SKM-1 treated with dmso at 0.1 percent for 144 hours (cell line): Measurements from ENCODE around the gene HDAC9.
A peak's percentile ranks its signal among the peaks of the same experiment; 100 is the strongest.

Experiments
- DNase-seq: peaks from one replicate; lab custom pipeline; 2025; ENCODE audit not compliant: unreplicated experiment; lab: John Stamatoyannopoulos, UW

The HDAC9 gene

GRCh38 chr7:18495412-18496340, at the start of gene HDAC9:
TSS of gene HDAC9 (plus strand) at chr7:18495749. CDS start at chr7:18496303, 554 bp downstream.
- DNase-seq = peak; percentile 30

- no peak for DNase-seq
Measured at GRCh38 chr7:18445916-18446520, 49.5 kb upstream of the HDAC9 start.

DNA sequence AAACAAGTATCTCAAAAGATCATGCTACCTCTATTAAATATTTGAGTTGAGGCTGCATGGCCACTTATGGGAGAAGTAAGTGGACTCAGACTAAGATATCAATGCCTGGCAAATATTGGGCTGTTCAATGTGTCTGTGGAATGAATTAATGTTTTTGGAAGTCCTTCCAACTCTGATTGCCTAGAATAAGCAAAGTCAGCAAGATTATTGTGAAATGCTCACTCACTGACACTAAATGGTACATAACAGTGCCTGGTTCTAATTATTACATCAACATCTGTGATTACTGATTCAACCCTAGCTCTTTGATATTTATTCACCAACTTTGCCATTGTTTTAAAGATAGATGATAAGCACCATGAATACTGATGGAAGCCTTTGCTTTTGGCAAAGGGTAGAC, 45.5 kb upstream of the HDAC9 start:
- no peak for DNase-seq

- DNase-seq = no peak
Measured at GRCh38 chr7:18455606-18456005, 39.9 kb upstream of the HDAC9 start.

GRCh38 chr7:18457832-18458231, 37.7 kb upstream of the HDAC9 start:
- DNase-seq = no peak

DNA sequence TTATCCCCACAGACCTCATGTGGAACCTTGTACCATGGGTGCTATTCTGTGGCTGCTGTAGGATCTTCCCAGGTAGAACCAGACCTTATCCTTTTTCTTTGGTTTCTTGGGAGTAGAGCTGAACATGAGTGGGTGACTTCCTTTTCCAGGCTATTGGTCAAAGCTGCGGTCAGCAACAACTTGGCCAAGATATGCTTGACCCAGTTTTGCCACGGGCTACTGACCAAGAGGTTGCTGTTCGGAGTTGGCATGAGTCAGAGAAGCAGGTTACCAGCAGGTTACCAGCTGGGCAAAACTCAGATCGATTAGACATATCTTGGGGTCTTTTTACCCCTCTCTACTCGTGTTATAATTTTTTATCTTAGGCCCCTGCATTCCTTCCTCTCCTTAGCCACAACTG, 36.7 kb upstream of the HDAC9 start:
- DNase-seq = no peak

DNA sequence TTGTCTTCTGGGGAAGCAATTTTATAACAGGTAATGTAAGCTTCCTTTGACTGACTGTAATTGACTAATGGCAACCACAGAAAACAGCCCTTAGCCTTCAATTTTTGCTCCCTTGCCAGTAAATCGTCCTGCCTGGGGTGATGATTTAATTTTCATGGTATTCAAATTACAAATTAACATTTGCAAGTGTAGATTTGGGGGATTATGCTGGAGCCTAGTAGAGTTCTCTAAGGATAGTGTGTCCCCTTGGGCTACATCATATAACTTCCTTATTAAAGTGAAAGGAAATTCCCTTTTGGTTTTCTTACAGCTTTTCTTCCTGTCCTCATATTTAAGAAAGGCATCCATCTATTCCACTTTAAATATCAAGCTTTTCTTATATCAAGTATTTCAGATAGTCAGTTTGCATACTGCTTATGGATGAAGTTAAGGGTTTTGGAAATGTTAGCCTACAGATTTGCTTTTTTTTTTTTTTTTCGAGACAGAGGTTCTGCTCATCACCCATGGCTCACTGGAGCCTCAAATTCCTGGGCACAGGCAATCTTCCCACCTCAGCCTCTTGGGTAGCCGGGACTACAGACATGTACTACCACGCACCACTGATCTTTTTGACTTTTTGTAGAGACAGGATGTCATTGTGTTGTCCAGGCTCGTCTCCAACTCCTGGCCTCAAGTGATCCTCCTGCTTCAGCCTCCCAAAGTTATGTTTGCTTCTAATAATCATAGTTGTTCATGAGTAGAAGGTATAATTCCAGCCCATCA, 35.9 kb upstream of the HDAC9 start:
- DNase-seq = no peak

GRCh38 chr7:18461785-18462467, 33.6 kb upstream of the HDAC9 start:
- DNase-seq = no peak

DNA sequence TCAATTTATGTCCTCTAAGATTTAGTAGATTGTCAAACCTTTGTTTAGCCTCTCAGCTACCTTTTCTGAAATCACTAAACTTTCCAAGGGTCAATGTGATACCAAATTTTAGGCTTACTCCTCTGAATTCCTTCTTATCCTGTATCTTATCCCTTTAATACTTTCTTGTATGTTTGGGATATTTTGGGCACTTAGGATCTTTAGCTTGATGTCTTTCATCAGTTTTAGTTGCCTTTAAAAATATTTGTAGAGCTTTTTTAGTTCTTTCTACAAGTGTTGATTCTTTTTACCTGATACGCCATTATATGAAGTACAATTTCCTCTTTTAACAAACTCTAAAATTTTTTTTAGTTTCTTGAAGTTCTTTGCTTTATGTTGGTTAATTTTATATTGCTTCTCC, 30.7 kb upstream of the HDAC9 start:
- no peak for DNase-seq

GRCh38 chr7:18467011-18467410, 28.5 kb upstream of the HDAC9 start:
- no peak for DNase-seq

GRCh38 chr7:18468795-18469194, 26.8 kb upstream of the HDAC9 start:
- no peak for DNase-seq

DNA sequence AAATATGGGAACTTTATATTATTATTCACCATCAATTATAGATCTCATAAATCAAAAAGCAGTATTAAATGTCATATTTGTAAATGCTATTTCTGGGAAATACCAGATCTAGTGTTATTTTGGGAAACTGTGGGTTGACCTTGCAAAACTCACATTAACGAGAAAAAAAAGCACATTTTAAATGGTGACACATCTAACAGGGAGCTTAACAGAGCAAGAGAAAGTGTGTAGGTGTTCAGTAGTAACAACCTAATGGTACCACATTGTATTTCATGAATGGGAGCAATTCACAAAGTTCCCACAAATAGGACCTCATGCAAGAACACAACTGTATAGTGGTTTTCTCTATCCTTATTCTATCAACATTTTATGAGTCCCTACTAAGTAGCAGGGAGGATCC, 26.2 kb upstream of the HDAC9 start:
- DNase-seq = no peak

DNA sequence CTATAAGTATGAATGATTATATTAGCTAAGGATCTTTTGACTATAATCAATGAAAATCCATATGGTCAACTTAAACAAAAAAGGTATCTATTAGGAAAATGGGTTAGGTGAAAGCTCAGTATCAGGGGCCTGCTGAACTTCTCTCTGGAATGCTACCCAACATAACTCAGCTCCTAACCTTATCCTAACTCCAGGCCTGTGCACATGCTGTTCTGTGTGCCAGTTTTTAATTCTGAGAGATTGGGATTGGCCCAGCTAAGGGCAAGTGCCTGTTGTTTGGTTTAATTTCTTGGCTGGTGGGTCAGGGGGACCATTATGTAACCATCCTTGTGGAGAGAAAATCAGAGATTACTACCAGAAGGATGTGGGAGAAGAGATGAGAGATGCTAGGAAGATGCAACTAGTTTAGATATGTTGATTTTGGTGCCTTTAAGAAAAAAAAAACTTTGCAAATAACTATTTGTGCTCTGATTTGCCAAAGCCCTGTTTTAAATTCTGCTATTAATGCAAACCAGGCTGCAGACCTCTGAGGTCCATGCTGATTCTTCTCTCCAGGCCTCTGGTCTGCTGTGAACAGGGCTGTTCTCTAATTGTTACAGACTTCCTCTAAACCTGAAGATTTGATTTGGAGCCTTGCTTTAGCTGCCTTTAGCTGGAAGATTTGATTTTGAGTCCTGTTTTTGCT, 23.9 kb upstream of the HDAC9 start:
- DNase-seq = no peak

DNA sequence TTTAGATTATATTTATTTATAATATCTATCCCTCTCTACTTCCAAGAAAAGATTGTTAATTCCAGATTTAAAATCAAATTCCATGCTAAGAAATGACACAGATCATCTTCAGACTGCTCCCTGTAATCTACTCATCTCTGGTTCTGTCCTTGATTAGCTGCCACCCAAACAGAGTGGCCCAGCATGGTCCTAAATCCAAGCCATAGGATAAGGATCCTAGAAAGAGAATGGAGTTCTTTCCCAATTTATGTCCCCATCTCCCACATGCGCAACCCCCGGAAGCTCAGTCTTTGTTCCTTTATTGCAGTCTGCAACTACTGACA, 23.4 kb upstream of the HDAC9 start:
- no peak for DNase-seq

DNA sequence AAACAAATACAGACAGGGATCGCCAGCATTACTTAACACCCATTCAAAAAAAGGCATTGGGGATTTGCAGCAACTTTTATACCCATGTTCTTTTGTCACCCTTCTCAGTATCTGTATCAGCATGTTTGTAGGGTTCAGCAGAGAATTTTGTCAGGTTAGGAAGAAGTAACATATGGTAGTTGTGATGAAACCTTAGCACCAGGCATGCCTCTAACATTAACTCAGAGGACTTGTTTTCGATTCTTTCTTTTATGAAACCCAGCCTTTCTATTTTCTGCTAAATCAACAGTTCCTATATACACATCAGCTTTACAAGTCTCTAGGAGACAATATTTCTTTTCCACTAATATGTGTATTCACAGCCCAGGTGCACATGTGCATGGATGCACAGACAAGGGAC, 22.4 kb upstream of the HDAC9 start:
- DNase-seq = no peak

- DNase-seq = no peak
Measured at GRCh38 chr7:18474944-18475343, 20.6 kb upstream of the HDAC9 start.

DNA sequence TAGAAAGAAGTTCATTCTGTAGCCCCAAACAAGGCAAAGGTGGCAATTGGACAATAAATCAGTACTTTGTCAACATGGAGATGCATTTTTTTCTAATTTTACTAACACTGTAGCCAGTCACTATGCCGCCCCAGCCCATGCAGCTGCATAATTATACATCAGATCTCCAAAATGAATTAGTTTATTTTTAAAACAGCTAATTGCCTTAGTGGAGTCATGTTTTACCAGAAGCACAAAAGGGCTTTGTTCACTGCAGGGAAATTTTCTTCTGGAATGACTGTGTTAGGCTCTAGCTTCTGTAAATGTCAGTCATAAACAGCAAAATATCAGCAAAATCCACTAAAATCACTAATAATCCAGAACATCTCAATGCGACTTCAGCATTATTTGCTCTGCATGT, 20.1 kb upstream of the HDAC9 start:
- DNase-seq = no peak

DNA sequence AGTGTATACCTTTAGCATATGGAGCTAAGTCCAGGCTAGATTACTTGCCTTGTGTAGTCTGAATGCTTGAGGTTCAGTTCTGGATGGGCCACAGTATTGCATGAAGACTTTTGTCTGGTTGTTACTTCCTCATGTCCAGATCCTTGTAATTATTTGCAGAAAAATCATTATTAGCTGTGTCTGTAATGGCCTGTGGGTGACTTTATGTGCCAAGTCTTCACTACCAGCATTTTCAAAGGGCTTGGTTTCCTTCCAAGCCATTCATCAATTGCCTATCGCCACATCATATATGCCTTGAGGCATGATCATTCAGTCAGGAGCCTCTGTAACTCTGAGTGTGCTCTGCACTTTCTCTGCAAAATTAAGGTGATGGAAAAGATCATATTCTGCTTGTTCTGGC, 13.8 kb upstream of the HDAC9 start:
- DNase-seq = no peak

GRCh38 chr7:18488049-18488448, 7.5 kb upstream of the HDAC9 start:
- DNase-seq = no peak

- no peak for DNase-seq
Measured at GRCh38 chr7:18489624-18490023, 5.9 kb upstream of the HDAC9 start.

GRCh38 chr7:18491871-18492270, 3.7 kb upstream of the HDAC9 start:
- no peak for DNase-seq
